Endothelial cell of umbilical vein (primary cell): ENCODE data around the gene DMAC1. TPM values are rescaled to one million over a fixed set of nuclear protein-coding genes. Genes with fewer than 3 reads are reported as not detected.

Experiments used
- BruUV-seq: library from RNA; stranded (reverse); fragments of 400-500 nt; replicated peaks from 2 replicates; lab custom pipeline; 2021; lab: Mats Ljungman, UMichigan
- CTCF ChIA-PET: fragments of 300-600, 350-600 bp; sonication (Branson Sonifier 250); formaldehyde crosslinking; loops from one replicate; lab custom pipeline; 2021; ENCODE audit warnings: antibody characterized with exemption, inconsistent platforms; lab: Charles Lee
- POLR2A ChIA-PET: fragments of 300-600, 350-600 bp; sonication (Branson Sonifier 250); formaldehyde crosslinking; loops from one replicate; lab custom pipeline; 2021; ENCODE audit warnings: antibody characterized with exemption, inconsistent platforms; lab: Charles Lee
- DNase-seq: peaks from one replicate; pipeline ENCODE4 v3.0.0-alpha.2; 2011; ENCODE audit warnings: low read depth, low spot score
- FAIRE-seq: peaks from 2 replicates; lab custom pipeline; 2011; peaks lifted over from hg19 to GRCh38; lab: Jason Lieb, UNC
- H2AFZ ChIP-seq: 2 replicates; pipeline ENCODE4 v1.6.0; 2012; ENCODE audit warnings: low read depth, low read length, control low read depth, inconsistent platforms
- H3K27ac ChIP-seq: 2 replicates; pipeline ENCODE4 v1.5.1; 2011; ENCODE audit warnings: low read depth, mild to moderate bottlenecking, control low read depth, low read length, moderate library complexity; ENCODE audit not compliant: insufficient read depth
- H3K27me3 ChIP-seq, 2 experiments: 2 replicates each; pipeline versions ENCODE4 v1.6.0 to v1.6.1; 2011; ENCODE audit warnings: low read length in 2 of 2, mixed read lengths in 1 of 2; ENCODE audit not compliant: control insufficient read depth in 2 of 2, insufficient read depth in 2 of 2
- H3K36me3 ChIP-seq, 2 experiments: 2 replicates in 1 of 2; 3 replicates in 1 of 2; pipeline ENCODE4 v1.5.1; 2011; ENCODE audit warnings: low read length in 2 of 2, mild to moderate bottlenecking in 1 of 2, moderate library complexity in 1 of 2; ENCODE audit not compliant: control insufficient read depth in 2 of 2, insufficient read depth in 2 of 2; ENCODE audit errors: extremely low read depth in 1 of 2
- H3K4me1 ChIP-seq: 3 replicates; pipeline ENCODE4 v1.5.1; 2011; ENCODE audit warnings: mild to moderate bottlenecking, low read length; ENCODE audit not compliant: control insufficient read depth, insufficient read depth; ENCODE audit errors: extremely low read depth
- H3K4me2 ChIP-seq: 2 replicates; pipeline ENCODE4 v1.6.1; 2011; ENCODE audit warnings: low read length, control low read depth, mixed read lengths; ENCODE audit not compliant: insufficient read depth
- H3K4me3 ChIP-seq, 3 experiments: fragments of 200-600 bp in 1 of 3; sonication (generic), shearing (Covaris generic) in 1 of 3; replicated peaks in 1 of 3; 2 replicates each; pipeline ENCODE4 v1.5.1; 2011 to 2016; ENCODE audit warnings: control low read depth in 3 of 3, low read length in 3 of 3, mild to moderate bottlenecking in 2 of 3, inconsistent platforms in 1 of 3, low read depth in 1 of 3, moderate library complexity in 1 of 3; ENCODE audit not compliant: insufficient read depth in 1 of 3
- H3K79me2 ChIP-seq: 2 replicates; pipeline ENCODE4 v1.6.0; 2012; ENCODE audit warnings: low read length, inconsistent platforms; ENCODE audit not compliant: control insufficient read depth, insufficient read depth
- H3K9ac ChIP-seq: replicated peaks from 2 replicates; pipeline ENCODE3; 2011; ENCODE audit warnings: low read length, control low read depth; ENCODE audit not compliant: insufficient read depth; ENCODE audit errors: extremely low read depth
- H3K9me1 ChIP-seq: replicated peaks from 3 replicates; pipeline ENCODE4 v1.6.0; 2011; ENCODE audit warnings: mild to moderate bottlenecking, low read length; ENCODE audit not compliant: control insufficient read depth, insufficient read depth; ENCODE audit errors: extremely low read depth
- H3K9me3 ChIP-seq: replicated peaks from 2 replicates; pipeline ENCODE4 v1.5.1; 2012; ENCODE audit warnings: low read length, inconsistent platforms; ENCODE audit not compliant: control insufficient read depth, insufficient read depth
- H4K20me1 ChIP-seq: replicated peaks from 2 replicates; pipeline ENCODE3; 2011; ENCODE audit warnings: mild to moderate bottlenecking, low read length; ENCODE audit not compliant: control insufficient read depth, insufficient read depth; ENCODE audit errors: extremely low read depth
- CTCF ChIP-seq, 2 donors: IDR thresholded peaks; 1 replicate in 1 of 2; 2 replicates in 1 of 2; pipeline ENCODE4 v1.5.1; 2011; ENCODE audit warnings: low read length in 2 of 2, mild to moderate bottlenecking in 2 of 2, moderate library complexity in 2 of 2, control low read depth in 1 of 2, inconsistent platforms in 1 of 2, low read depth in 1 of 2; ENCODE audit not compliant: insufficient read depth in 1 of 2; ENCODE audit errors: extremely low read depth in 1 of 2
- EZH2 ChIP-seq: IDR thresholded peaks from 2 replicates; pipeline ENCODE4 v1.6.1; 2012; ENCODE audit warnings: borderline replicate concordance, low read depth, mild to moderate bottlenecking, moderate library complexity, low read length, inconsistent platforms; ENCODE audit not compliant: severe bottlenecking
- GATA2 ChIP-seq: IDR thresholded peaks from 2 replicates; pipeline ENCODE4 v1.7.0; 2011; ENCODE audit warnings: low read depth, mild to moderate bottlenecking, moderate library complexity, mixed read lengths, low read length; ENCODE audit not compliant: insufficient read length, insufficient read depth
- MAX ChIP-seq: IDR thresholded peaks from 2 replicates; pipeline ENCODE4 v1.6.1; 2011; ENCODE audit not compliant: insufficient read depth, insufficient read length
- MYC ChIP-seq: IDR thresholded peaks from one replicate; pipeline ENCODE4 v1.6.1; 2011; ENCODE audit warnings: mild to moderate bottlenecking, low read depth, low read length
- POLR2A ChIP-seq: IDR thresholded peaks from 2 replicates; pipeline ENCODE4 v1.6.1; 2012; ENCODE audit warnings: low read depth, mild to moderate bottlenecking, control low read depth, low read length
- POLR2AphosphoS5 ChIP-seq: IDR thresholded peaks from 2 replicates; pipeline ENCODE4 v1.6.1; 2012; ENCODE audit warnings: low read depth, mild to moderate bottlenecking, control low read depth, low read length, moderate library complexity; ENCODE audit not compliant: insufficient read depth
- dilution Hi-C: fragments of 300-500 bp; cut with MboI; formaldehyde crosslinking; loops from one replicate; pipeline ENCODE4 v1.15.0; 2019; ENCODE audit warnings: low sequenced_read_pairs; ENCODE audit not compliant: extremely low pct_ligation_motif_present
- intact Hi-C: fragments of 100-400 bp; cut with micrococcal nuclease; formaldehyde crosslinking; loops from one replicate; pipeline ENCODE4 v1.10.0; 2022
- polyA plus RNA-seq, 4 experiments: library from polyadenylated mRNA; depleted of rRNA in 3 of 4; stranded (reverse) in 3 of 4; unstranded in 1 of 4; fragments of >200 nt; gene quantifications; 2 replicates each; pipeline versions ENCODE4 v1.2.1 to v1.2.3, GENCODE V29; 2011 to 2012; ENCODE audit warnings: missing spikeins in 1 of 4
- total RNA-seq: library from RNA; stranded (reverse); gene quantifications from 2 replicates; pipeline ENCODE4 v1.2.3, GENCODE V29; 2021

DMAC1 gene
- total and polyA plus RNA-seq, 2 donors (not counting 3 experiments of a cell fraction or from before 2014, with no cell fraction given) = 15.8 to 44.0 TPM

DNA sequence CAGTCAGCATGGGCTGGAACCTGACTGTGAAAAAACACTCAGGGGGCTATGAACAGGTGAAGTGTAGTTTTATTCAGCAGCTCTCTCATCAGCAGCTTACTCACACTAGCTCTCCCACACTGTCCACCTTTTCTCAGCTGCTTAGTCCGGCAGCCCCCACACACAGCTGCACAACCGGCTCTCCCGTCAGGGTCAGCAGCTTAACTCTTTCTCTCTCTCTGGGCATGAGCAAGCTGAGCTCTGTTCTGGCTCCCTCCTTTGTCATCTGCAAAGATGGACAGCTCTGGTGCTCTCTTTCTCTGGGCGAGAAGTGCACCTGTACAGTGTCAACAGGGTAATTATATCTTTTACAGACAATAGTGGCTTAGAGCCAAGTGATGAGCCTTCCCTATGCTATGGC is 8.2 kb downstream of the DMAC1 start:
- intact Hi-C loops (loop anchor here (10.0 kb wide), 2 partner anchors 943 to 1063 kb away; no protein-coding TSS in a partner anchor), dilution Hi-C loops (no loop called here)
- Histone ChIP-seq H3K9ac (no peak overlapping the region), H4K20me1 (no peaks in the 10 kb centered on the region), H3K27ac (no peak overlapping the region), H3K9me3 (no peaks in the 10 kb centered on the region), H3K36me3 (peaks cover 0 to 8% of the 10 kb centered on the region in 2 experiments), H3K27me3 (no peaks in the 10 kb centered on the region), H3K79me2 (no peaks in the 10 kb centered on the region), H3K9me1 (no peaks in the 10 kb centered on the region), H3K4me3 (no peak overlapping the region), H3K4me1 (no peaks in the 10 kb centered on the region), H2AFZ (no peak overlapping the region), H3K4me2 (no peak overlapping the region)
- FAIRE-seq (no peak), DNase-seq (no peak)
- ChIA-PET CTCF (no interaction called here), POLR2A (no interaction called here)
- TF ChIP-seq MAX (no peak), EZH2 (no peak)
- no TSS peak for BruUV-seq

- intact Hi-C loops (loop anchor here (10.0 kb wide), 2 partner anchors 944 to 1064 kb away; no protein-coding TSS in a partner anchor), dilution Hi-C loops (no loop called here)
- H3K9ac ChIP-seq = no peak overlapping the region
- BruUV-seq = no TSS peak
- H3K9me3 ChIP-seq = no peaks in the 10 kb centered on the region
- H3K4me3 ChIP-seq = no peak overlapping the region
- CTCF ChIA-PET = no interaction called here
- no peaks in the 10 kb centered on the region for H3K27me3 ChIP-seq
- no peak for FAIRE-seq
- H3K4me1 ChIP-seq = no peaks in the 10 kb centered on the region
- H3K27ac ChIP-seq = no peak overlapping the region
- H3K9me1 ChIP-seq = no peaks in the 10 kb centered on the region
- POLR2A ChIA-PET = no interaction called here
- H4K20me1 ChIP-seq = no peaks in the 10 kb centered on the region
- H3K4me2 ChIP-seq = no peak overlapping the region
- no peak for DNase-seq
- no peak overlapping the region for H2AFZ ChIP-seq
- no peaks in the 10 kb centered on the region for H3K79me2 ChIP-seq
- no peak for TF ChIP-seq GATA2
- TF ChIP-seq MAX = no peak
- TF ChIP-seq MYC = no peak
- TF ChIP-seq POLR2AphosphoS5 = no peak
- no peak for TF ChIP-seq EZH2
- TF ChIP-seq CTCF (IDR thresholded peaks at IDR 0.05; ENCODE audit: extremely low read depth in 1 of 2, insufficient read depth in 1 of 2, low read depth in 1 of 2, low read length in 2 of 2) = no peak
- no peak for TF ChIP-seq POLR2A
- H3K36me3 ChIP-seq = peaks cover 0 to 8% of the 10 kb centered on the region in 2 experiments
Measured at GRCh38 chr9:7790819-7791182, 8.8 kb downstream of the DMAC1 start.
